TTC549 (cell line): ENCODE data around the gene PRSS27.

Experiments used
- FAIRE-seq: peaks from 2 replicates; lab custom pipeline; 2012; peaks lifted over from hg19 to GRCh38; lab: Jason Lieb, UNC

Gene PRSS27

GRCh38 chr16:2751577-2752034 is 31.6 kb upstream of the PRSS27 start:
- FAIRE-seq: no peak

GRCh38 chr16:2749936-2750335 is 29.9 kb upstream of the PRSS27 start:
- FAIRE-seq: no peak

- no peak for FAIRE-seq
Measured at GRCh38 chr16:2749476-2749875, 29.5 kb upstream of the PRSS27 start.

GRCh38 chr16:2748757-2749455 is 28.9 kb upstream of the PRSS27 start:
- FAIRE-seq: no peak

- FAIRE-seq: no peak
Measured at GRCh38 chr16:2745961-2746360, 25.9 kb upstream of the PRSS27 start.

GRCh38 chr16:2745116-2745890 is 25.3 kb upstream of the PRSS27 start:
- FAIRE-seq: no peak

- FAIRE-seq: no peak
Measured at GRCh38 chr16:2744711-2745110, 24.7 kb upstream of the PRSS27 start.

GRCh38 chr16:2743007-2743810 is 23.2 kb upstream of the PRSS27 start:
- FAIRE-seq: no peak

- no peak for FAIRE-seq
Measured at GRCh38 chr16:2742323-2743006, 22.4 kb upstream of the PRSS27 start.

GRCh38 chr16:2741168-2741567 is 21.1 kb upstream of the PRSS27 start:
- no peak for FAIRE-seq

- FAIRE-seq: no peak
Measured at GRCh38 chr16:2740476-2740875, 20.5 kb upstream of the PRSS27 start.

- no peak for FAIRE-seq
Measured at GRCh38 chr16:2739625-2740430, 19.8 kb upstream of the PRSS27 start.

GRCh38 chr16:2738615-2739014 is 18.6 kb upstream of the PRSS27 start:
- no peak for FAIRE-seq

- no peak for FAIRE-seq
Measured at GRCh38 chr16:2737895-2738418, 17.9 kb upstream of the PRSS27 start.

GRCh38 chr16:2737238-2737605 is 17.2 kb upstream of the PRSS27 start:
- no peak for FAIRE-seq

GRCh38 chr16:2736476-2737237 is 16.6 kb upstream of the PRSS27 start:
- FAIRE-seq: no peak

GRCh38 chr16:2734844-2735515 is 15.0 kb upstream of the PRSS27 start:
- no peak for FAIRE-seq

- FAIRE-seq: no peak
Measured at GRCh38 chr16:2728034-2728433, 8.0 kb upstream of the PRSS27 start.

GRCh38 chr16:2726923-2727322 is 6.9 kb upstream of the PRSS27 start:
- no peak for FAIRE-seq

GRCh38 chr16:2724816-2725348 is 4.9 kb upstream of the PRSS27 start:
- no peak for FAIRE-seq
